Loucy (cell line): Measurements from ENCODE around the gene C16orf90.

Source experiments
- CTCF ChIP-seq: fragments of 200-600 bp; sonication (generic); conservative IDR thresholded peaks from 2 replicates; pipeline ENCODE4 v1.5.1; 2014; ENCODE audit warnings: mild to moderate bottlenecking, antibody characterized with exemption, low read length
- EZH2phosphoT487 ChIP-seq: fragments of 200-600 bp; IDR thresholded peaks from 2 replicates; pipeline ENCODE4 v1.6.1; 2018; ENCODE audit warnings: antibody characterized with exemption, mild to moderate bottlenecking, moderate library complexity, borderline replicate concordance

GRCh38 chr16:3485821-3486505, 9.3 kb downstream of the C16orf90 start:
- TF ChIP-seq CTCF (no peak), EZH2phosphoT487 (no peak)
